ENCODE results near the gene SRP68.

- TF ChIP-seq GATA3 (IDR thresholded peaks at IDR 0.05; ENCODE audit: low read depth, low read length) (no peak), GATA2 (IDR thresholded peaks at IDR 0.05; ENCODE audit: low read depth, low read length) (no peak)
Measured at GRCh38 chr17:76000016-76000754, 72.1 kb downstream of the SRP68 start.

All from SH-SY5Y (cell line).